Measurements from ENCODE around the gene UBE2E1. TPM values are rescaled to one million over a fixed set of nuclear protein-coding genes. Genes with fewer than 3 reads are reported as not detected.

UBE2E1 gene
- total RNA-seq, 2 donors from 2014 or later = 41.2 to 53.3 TPM

- Histone ChIP-seq H3K9me3 (no peaks in the 10 kb centered on the region), H3K4me1 (ENCODE audit: control insufficient read depth in 1 of 2, low read depth in 2 of 2) (peaks cover 24 to 44% of the 10 kb centered on the region in 2 donors), H3K36me3 (no peaks in the 10 kb centered on the region), H3K4me3 (no peak overlapping the region), H3K27ac (no peak overlapping the region), H3K27me3 (replicated peaks; ENCODE audit: insufficient read depth) (no peaks in the 10 kb centered on the region)
- TF ChIP-seq CTCF (IDR thresholded peaks at IDR 0.05) = no peak
- DNase-seq (ENCODE audit: low spot score) = no peak
- no peak for ATAC-seq (ENCODE audit: insufficient number of reproducible peaks, low FRiP score, low read depth)
Observed at GRCh38 chr3:23919628-23920027, 113.9 kb downstream of the UBE2E1 start.

GRCh38 chr3:23920151-23920655 lies 114.4 kb downstream of the UBE2E1 start:
- Histone ChIP-seq H3K4me1 (ENCODE audit: control insufficient read depth in 1 of 2, low read depth in 2 of 2) (peaks cover 19 to 38% of the 10 kb centered on the region in 2 donors), H3K9me3 (no peaks in the 10 kb centered on the region), H3K36me3 (no peaks in the 10 kb centered on the region), H3K27ac (no peak overlapping the region), H3K27me3 (replicated peaks; ENCODE audit: insufficient read depth) (no peaks in the 10 kb centered on the region), H3K4me3 (no peak overlapping the region)
- DNase-seq (ENCODE audit: low spot score) (no peak), ATAC-seq (ENCODE audit: insufficient number of reproducible peaks, low FRiP score, low read depth) (no peak)
- TF ChIP-seq CTCF (IDR thresholded peaks at IDR 0.05) = no peak

- Histone ChIP-seq H3K36me3 (no peaks in the 10 kb centered on the region), H3K4me1 (ENCODE audit: control insufficient read depth in 1 of 2, low read depth in 2 of 2) (peaks cover 11 to 31% of the 10 kb centered on the region in 2 donors), H3K9me3 (no peaks in the 10 kb centered on the region), H3K27ac (no peak overlapping the region), H3K27me3 (replicated peaks; ENCODE audit: insufficient read depth) (no peaks in the 10 kb centered on the region), H3K4me3 (no peak overlapping the region)
- DNase-seq (ENCODE audit: low spot score) = no peak
- TF ChIP-seq CTCF (IDR thresholded peaks at IDR 0.05) = no peak
- ATAC-seq (ENCODE audit: insufficient number of reproducible peaks, low FRiP score, low read depth) = no peak
Observed at GRCh38 chr3:23921052-23921511, 115.3 kb downstream of the UBE2E1 start.

- Histone ChIP-seq H3K4me1 (ENCODE audit: control insufficient read depth in 1 of 2, low read depth in 2 of 2) (peaks cover 5 to 25% of the 10 kb centered on the region in 2 donors), H3K36me3 (no peaks in the 10 kb centered on the region), H3K4me3 (no peak overlapping the region), H3K27ac (no peak overlapping the region), H3K27me3 (replicated peaks; ENCODE audit: insufficient read depth) (no peaks in the 10 kb centered on the region), H3K9me3 (no peaks in the 10 kb centered on the region)
- DNase-seq (ENCODE audit: low spot score) (no peak), ATAC-seq (ENCODE audit: insufficient number of reproducible peaks, low FRiP score, low read depth) (no peak)
- no peak for TF ChIP-seq CTCF (IDR thresholded peaks at IDR 0.05)
Observed at GRCh38 chr3:23923786-23924185, 118.0 kb downstream of the UBE2E1 start.

GRCh38 chr3:23926246-23926645 lies 120.5 kb downstream of the UBE2E1 start:
- H3K27ac ChIP-seq = no peak overlapping the region
- H3K4me3 ChIP-seq = no peak overlapping the region
- peaks cover 0 to 6% of the 10 kb centered on the region in 2 donors for H3K4me1 ChIP-seq (ENCODE audit: control insufficient read depth in 1 of 2, low read depth in 2 of 2)
- DNase-seq (ENCODE audit: low spot score) (no peak), ATAC-seq (ENCODE audit: insufficient number of reproducible peaks, low FRiP score, low read depth) (no peak)
- no peaks in the 10 kb centered on the region for H3K9me3 ChIP-seq
- no peaks in the 10 kb centered on the region for H3K36me3 ChIP-seq
- H3K27me3 ChIP-seq (replicated peaks; ENCODE audit: insufficient read depth) = no peaks in the 10 kb centered on the region
- no peak for TF ChIP-seq CTCF (IDR thresholded peaks at IDR 0.05)
